HG02970 (cell line): ENCODE data around the gene NYNRIN.
"Not testable (repeated sequence)": the region's sequence is repeated elsewhere in the genome, so short reads cannot be mapped to it uniquely, and the experiment has no call there.

ENCODE experiments used
- ATAC-seq: cut with Tn5 transposase; IDR thresholded peaks from one replicate; pipeline ENCODE4 v1.9.1; 2021; ENCODE audit warnings: mild to moderate bottlenecking, moderate library complexity, moderate number of reproducible peaks; ENCODE audit not compliant: unreplicated experiment, low FRiP score

The NYNRIN gene

DNA sequence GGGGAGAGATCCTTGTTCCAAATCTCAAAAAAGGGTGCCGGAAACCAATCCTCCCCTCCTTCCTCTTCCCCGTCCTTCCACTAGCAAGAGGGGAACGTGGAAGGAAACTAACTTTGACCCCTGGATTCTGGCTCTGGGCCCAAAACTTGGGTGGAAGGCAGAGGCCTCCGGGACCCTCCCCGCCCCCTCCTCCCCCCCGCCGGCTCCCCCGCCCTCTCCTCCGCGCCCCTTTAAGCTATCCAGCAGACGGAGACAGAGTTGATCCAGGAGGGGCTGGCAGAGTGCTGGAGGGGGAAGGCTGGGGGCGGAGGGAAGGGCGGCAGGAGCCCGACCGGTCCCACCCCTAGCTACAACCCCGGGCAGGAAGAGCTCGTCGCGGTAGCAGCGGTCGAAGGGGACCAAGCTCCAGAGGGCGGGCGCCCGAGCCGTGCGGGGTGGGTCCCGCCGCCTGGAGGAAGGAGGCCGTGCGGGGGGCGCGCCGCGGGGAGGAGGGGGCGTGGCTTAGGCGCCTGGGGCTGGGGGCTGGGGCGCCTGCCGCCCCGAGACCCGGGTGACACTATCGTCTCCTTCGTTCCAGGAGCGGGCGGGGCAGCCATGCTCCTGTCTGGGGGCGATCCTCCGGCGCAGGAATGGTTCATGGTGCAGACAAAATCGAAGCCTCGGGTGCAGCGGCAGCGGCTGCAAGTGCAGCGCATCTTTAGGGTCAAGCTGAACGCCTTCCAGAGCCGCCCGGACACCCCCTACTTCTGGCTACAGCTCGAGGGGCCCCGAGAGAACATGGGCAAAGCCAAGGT lies at the start of gene NYNRIN:
Gene NYNRIN (plus strand): TSS at position 351 of the 794 bp plus-strand sequence. CDS start 244 bp downstream, at position 595.
- ATAC-seq: no peak

DNA sequence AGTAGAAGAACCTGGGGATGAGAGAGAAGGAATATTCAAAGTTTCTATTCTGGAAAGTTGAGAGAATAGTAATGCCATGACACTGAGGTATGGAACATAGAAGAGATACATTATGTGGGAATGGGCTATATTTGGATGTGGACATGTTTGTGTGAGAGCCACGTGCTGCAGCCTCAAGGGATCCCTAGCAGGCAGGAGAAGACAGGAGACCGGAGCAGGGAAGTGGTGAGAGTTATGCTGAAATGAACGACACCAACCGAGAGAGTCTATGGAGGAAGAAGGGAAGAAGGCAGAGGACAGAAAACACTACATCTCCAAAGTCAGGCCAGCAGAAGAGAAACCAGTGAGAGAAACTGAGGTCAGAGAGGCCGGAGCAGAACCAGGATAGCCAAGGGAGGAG lies 49.1 kb upstream of the NYNRIN start:
- no peak for ATAC-seq

DNA sequence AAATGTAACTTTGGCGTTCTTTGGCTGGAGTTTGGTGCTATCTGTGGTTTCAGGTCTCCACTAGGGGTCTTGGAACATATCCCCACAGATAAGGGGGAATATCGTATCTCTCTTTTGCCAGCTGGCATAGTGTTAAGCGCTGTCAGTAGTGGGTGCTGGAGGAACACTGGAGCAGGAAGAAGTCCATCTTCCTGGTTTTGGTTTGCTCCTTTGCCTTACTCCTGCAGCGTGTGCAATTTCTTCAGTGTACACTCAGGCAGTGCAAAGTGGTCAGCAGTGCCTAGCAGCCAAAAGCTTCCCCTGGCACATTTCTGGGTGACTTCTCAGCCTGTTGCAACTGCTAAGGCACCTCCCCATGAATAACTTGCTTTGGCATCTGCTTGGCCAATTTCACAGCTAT lies 47.3 kb upstream of the NYNRIN start:
- ATAC-seq: no peak

DNA sequence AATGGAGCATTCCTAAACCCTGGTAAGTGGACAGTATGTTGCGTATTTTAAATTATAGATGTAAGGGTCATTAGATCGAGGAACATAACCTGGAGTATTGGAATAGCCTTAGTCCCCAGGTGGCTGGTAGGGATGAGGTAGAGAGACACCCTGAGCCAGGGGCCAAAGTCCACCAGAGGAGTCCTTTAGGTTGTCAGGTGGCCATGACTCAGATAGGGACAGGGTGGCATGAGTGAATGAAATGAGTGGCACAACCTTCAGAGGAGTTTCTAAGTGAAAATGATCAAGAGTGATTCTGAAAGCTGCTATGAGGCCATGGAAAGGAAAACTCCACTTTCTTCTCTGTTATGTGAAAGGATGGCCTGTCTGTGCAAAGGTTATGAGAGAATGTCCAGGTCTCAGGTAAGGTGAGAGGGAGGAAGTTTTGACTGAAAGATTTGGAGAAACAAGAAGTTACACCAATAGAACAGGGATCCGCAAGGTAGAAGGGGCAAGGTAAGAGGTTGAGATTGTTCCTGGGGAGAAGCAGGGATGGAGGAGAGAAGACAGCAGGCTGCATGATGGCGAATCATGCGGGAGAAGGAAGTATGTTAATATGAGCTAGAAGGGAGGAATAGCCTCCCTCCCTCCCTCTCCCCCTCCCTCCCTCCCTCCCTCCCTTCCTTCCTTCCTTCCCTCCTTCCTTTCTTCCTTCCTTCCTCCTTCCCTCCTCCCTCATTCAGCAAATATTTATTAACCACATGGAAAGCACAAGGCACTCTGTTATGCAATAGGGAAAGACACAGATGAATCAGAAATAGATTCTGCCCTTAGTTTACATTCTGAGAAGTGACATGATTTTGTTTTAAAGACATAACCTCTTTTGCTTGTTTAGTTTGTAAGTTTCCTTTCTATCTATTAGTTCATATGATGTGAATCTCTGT lies 45.0 kb upstream of the NYNRIN start:
- ATAC-seq: no peak

DNA sequence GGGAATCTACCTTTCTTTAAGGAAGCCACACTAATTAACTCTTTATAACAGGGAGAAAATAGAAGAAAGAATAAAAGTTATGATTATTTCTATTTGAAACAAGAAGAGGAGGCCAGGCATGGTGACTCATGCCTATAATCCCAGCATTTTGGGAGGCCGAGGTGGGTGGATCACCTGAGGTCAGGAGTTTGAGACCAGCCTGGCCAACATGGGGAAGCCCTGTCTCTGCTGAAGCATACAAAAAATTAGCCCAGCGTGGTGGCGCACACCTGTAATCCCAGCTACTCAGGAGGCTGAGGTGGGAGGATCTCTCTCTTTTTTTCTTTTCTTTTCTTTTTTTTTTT lies 44.3 kb upstream of the NYNRIN start:
- not testable (repeated sequence) for ATAC-seq

DNA sequence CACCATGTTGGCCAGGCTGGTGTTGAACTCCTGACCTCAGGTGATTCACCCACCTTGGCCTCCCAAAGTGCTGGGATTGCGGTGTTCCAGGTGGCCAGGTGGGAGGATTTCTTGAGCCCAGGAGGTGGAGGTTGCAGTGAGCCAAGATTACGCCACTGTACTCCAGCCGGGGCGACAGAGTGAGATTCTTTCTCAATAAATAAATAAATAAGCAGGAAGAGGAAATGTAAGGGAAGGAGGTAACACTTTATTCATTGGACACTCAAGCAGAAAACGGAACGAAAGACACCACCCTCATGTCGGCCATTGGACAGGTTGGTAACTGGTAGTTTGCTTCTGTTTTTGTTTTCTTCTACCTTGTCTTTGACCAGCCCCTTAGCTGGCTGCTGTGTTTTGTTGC lies 43.8 kb upstream of the NYNRIN start:
- ATAC-seq: no peak

DNA sequence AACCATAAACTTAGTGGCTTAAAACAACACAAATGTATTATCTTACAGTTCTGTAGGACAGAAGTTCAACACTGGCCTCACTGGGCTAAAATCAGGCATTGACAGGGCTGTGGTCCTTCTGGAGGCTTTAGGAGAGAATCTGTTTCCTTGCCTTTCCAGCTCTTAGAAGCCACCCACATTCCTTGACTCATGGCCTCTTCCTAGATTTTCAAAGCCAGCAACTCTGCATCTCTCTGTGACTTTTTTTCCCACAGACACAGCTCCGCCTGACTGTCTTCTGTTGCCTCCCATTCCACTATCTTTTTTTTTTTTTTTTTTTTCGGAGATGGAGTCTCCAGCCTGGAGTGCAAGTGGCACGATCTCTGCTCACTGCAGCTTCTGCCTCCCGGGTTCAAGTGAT lies 42.6 kb upstream of the NYNRIN start:
- no peak for ATAC-seq

DNA sequence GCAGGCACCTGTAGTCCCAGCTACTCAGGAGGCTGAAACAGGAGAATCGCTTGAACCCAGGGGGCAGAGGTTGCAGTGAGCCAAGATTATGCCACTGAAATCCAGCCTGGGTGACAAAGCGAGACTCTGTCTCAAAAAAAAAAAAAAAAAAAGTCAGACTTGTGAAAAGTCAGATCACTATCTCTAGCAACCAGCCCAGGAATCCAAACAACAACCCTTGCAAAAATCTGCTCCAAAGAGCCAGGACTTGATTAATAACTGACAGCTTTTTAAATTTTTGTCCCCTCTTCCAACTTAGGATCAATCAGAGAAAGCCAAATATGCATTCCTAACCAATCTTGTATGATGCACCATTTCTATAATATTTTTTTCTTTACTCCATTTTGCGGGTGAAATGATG lies 38.5 kb upstream of the NYNRIN start:
- ATAC-seq: no peak

DNA sequence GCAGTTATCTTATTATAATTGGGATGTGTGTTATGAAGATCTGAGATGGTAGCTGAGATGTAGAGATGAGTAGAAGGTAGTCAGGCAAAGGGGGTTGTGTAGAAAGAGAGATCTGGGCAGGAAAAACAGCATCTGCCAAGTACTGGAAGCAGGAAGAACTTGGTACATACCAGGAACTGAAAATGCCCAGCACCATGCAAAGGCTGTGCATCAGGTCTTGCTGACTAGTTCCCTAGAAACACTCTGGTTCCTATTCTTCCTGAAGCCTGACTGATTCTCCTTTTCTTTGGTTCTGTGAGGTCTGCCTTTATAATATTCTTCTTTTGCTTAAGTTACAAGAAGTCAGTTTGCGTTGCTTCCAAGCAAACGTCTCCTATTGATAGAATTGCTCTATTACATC lies 37.5 kb upstream of the NYNRIN start:
- ATAC-seq: no peak

DNA sequence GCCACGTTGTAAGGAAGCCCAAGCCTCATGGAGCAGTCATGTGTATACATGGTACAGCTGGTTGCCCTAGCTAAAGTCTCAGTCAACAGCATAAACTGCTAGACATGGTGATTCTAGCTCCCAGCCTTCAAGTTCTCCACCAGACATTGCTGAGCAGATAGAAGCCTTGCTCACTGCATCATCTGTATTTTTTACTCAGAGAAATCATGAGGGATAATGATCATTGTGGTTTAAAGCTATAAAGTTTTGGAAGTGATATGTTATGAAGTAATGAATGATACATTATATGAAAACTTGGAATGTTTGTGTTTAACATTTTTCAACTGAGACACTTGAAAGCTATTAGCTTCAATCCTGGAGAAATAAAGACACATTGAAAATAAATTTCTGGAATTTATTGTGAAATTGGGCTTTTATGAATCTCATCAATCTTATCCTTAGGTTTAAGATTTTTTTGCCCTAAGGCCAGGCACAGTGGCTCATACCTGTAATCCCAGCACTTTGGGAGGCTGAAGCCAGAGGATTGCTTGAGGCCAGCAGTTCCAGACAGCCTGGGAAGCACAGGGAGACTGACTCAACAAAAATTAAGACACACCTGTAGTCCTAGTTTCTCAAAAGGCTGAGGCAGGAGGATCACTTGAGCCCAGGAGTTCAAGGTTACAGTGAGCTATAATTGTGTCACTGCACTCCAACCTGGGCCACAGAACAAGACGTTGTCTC lies 36.4 kb upstream of the NYNRIN start:
- no peak for ATAC-seq

DNA sequence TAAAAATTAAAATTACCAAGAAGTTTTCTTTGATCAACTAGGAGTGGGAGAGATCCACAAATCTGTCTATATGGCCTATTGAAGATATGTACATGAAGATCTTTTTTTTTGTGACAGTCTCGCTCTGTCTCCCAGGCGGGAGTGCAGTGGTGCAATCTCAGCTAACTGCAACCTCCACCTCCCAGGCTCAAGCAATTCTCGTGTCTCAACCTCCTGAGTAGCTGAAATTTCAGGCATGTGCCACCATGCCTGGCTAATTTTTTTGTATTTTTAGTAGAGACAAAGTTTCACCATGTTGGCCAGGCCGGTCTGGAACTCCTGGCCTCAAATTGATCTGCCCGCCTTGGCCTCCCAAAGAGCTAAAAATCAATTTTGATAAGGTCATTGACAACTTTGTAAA lies 35.4 kb upstream of the NYNRIN start:
- no peak for ATAC-seq

DNA sequence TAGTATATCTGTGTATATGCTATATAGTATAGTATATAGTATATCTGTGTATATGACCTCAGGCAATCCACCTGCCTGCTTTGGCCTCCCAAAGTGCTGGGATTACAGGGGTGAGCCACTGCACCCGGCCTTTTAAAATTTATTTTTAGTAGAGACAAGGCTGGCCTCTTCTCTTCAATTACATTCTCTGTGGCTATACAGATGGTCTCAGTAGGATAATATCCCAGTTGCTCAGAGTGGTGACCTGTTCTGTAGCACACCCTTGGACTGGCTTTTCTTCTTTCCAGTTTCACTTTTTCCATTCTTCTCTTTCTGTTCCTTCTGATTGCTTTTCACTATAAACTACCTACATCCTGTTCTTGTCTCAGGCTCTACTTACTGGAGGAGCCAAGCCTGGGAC lies 34.0 kb upstream of the NYNRIN start:
- no peak for ATAC-seq

DNA sequence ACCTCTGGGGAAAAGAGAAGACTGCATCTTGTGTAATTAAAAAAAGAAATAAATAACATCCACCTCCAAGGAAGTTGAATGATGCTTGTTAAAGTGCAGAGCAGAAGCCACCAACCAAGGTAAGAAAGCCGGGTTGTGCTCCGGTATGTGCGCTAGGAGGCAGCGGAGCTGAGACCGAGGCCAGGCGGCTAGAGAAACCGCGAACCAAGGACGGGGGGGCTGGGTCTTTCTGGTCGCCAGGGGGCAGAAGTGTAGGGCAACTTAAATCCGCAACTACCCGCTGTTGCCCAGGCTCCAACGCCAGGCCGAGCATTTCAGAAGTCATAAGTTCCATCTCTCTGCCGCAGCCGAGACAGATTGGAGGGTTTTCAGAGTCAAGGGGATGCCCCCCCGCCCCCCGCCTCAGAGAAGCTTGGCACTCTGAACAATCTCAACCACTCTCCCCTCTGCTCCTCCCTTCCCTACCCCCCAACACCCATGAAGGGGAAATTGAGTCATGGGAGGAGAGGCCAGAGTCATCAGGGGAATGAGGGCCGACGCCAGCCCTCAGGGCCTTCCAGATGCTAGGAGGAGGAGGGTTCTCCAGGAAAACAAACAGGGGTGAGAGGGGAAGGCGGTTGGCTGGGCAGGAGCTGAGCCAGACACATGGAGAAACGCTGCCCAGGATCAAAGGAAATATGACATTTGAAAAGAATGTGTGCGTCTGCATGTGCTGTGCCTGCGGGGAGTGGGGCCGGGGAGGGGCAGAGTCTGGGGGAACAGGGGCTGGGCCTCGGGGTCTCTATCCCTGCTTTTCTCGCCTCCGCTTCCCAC lies 33.0 kb upstream of the NYNRIN start:
- ATAC-seq: no peak

DNA sequence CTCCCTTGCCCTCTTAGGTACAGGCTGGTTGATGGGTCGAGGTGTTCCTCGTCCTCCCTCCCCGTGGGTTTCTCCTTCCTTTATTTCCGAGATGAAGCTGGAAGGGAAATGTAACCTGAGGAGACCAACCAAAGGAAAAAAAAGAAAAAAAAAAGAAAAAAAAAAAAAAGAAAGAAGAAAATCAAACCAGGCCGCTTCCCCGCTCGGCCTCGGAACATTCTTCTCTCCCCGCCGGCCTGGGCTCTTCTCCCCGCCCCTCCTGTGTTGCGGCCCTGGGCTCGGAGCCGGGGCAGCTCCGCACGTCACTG lies 32.4 kb upstream of the NYNRIN start:
- no peak for ATAC-seq

DNA sequence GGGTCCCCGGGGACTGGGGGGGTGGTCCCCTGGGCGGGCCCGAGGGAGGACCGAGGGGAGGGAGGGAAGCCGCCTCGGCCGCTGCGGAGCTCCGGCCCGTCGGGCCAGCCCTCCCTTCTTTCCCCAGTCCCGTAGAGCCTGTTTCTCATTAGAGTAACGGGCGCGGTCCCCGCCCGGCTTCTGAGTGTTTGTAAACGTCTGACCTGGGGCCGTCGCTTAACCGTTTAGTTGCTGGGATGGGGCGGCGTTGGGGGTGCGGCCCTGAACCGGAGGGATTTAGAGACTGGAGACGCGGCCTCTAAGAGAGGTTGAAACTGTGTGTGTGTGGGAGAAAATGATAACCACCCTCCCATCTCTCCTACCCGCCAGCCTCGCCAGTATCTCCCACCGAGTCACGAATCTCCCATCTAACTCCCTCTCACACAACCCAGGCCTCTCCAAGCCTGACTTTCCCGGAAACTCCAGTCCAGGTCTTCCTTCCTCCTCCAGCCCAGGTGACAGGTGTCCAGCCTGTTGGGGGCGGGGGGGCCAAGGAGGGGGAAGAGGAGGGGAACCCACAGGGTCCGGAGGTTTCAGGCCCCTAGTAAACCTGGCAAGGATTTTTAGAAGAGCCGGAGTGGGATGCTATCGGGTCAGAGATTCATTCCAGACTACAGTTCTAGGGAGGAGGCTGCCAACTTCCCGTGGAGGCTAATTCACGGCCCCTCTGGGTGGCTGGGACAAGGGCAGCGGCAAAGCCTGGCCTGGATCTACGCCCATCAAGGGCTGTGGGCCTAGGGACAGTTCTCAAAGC lies 31.9 kb upstream of the NYNRIN start:
- ATAC-seq: peak; percentile 62

DNA sequence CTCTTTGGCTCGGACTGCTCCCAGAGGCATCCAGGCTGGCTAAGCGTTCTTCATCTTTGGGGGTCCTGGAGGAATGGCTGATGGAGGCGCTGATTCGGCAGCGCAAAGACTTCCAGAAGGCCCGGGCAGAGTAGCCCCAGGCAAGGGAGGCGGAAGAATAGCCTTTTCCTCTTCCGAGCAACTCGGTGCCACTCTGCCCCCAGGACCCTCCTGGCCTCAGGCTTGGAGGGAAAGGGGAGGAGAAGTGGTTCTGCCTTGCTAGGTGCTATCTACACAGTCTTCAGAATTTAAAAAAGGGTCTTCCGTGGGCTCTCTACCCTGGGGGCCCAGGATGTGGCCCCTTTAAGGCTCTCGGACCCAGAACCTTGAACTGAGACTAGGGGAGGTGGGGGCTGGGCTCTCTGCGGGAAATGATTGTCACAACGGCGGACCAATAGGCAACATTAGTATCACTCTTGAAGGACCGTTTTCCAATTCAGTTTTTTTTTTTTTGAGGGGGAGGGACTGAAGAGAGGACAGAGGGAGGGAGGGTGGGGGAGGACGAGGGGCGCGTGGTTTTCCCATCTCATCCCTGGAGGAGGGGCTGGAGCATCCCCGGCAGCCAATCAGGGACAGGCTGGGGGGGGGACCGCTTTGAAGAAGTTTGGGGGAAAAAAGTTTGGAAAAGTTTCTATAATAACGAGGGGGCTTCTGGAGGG lies 31.1 kb upstream of the NYNRIN start, which contains the start of gene NFATC4:
Gene NFATC4 (plus strand): TSS at position 671 of the 698 bp plus-strand sequence. CDS start 157 bp downstream, outside the sequence.
- ATAC-seq: no peak

DNA sequence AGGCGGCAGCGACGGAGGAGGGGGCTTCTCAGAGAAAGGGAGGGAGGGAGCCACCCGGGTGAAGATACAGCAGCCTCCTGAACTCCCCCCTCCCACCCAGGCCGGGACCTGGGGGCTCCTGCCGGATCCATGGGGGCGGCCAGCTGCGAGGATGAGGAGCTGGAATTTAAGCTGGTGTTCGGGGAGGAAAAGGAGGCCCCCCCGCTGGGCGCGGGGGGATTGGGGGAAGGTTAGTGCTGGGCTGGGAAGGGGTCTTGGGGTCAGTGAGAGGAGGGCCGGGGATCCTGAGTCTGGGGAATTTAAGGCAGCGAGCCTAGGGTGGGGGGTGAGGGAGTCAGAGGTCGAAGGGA lies 30.6 kb upstream of the NYNRIN start:
- ATAC-seq: no peak

DNA sequence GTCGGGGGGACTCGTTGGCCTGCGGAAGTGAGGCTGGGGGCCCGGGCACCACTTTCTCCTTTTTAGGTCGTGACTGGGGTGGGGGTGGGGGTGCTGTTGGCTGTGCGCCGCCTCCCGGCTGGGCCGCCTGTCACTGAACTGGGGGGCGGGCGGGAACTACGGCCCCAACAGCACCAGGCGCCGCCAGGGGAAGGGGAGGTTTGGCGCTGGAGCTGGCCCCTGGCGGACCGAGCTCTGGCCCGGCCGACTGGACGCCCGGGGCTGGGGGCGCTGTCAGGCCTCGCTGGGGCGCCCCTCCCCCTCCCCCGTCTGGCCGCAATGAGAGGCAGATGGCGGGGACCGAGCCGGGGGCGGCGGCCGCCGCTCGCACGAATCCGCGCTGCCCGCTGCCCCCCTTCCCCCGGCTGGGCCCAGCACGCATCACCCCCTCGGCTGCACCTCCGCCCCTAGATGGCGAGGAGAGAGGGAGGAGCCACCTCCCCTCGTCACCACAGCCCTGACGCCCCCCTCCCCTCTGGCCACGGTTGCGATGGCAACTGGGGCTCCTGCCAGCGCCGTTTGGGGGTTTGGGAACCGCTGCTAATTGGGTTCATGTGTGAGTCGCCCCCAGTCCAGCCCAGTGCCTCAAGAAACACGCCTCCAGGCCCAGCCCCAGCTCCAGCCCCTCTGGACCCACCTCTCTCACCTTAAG lies 30.1 kb upstream of the NYNRIN start:
- no peak for ATAC-seq
